GM10847 (cell line): Measurements from ENCODE around the gene FGF8.

ENCODE experiments used
- POLR2A ChIP-seq: IDR thresholded peaks from 2 replicates; pipeline ENCODE4 v1.6.1; 2011; ENCODE audit not compliant: insufficient read length; ENCODE audit errors: extremely low read depth

The FGF8 gene

DNA sequence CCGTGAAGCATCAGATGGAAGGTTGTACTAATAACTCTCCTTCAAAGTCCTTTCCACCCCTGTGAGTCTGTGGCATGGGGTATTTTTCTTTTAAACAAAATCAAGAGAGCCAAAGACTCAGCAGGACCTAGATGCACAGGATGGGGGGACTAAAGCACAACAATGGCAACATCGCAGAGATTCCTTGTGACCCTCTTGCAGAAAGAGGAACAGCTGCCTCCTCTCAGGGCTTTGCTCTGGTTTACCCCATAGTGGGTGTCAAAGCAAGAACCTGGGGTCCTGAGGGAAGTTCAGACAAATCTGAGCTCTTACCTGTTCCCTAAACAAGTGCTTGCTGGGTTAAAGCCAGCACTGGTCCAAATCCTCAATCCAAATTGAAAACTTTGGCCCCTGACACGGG is 39.2 kb downstream of the FGF8 start:
- no peak for TF ChIP-seq POLR2A

GRCh38 chr10:101732096-101732495 is 43.8 kb downstream of the FGF8 start:
- no peak for TF ChIP-seq POLR2A

DNA sequence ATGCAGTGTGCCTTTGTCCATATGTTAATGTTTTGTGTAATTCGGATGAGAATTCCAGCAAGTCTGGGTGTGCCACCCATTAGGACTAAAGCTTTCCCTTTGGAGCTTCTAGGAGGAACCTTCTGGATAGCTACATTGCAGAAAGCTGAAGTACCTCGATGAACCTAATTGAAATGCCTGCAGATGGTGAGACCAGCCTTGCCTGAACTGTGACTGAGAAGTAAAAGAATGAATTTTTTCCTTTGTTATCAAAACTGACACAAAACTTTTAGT is 49.9 kb downstream of the FGF8 start:
- no peak for TF ChIP-seq POLR2A

GRCh38 chr10:101725296-101726114 is 50.4 kb downstream of the FGF8 start:
- TF ChIP-seq POLR2A = no peak

DNA sequence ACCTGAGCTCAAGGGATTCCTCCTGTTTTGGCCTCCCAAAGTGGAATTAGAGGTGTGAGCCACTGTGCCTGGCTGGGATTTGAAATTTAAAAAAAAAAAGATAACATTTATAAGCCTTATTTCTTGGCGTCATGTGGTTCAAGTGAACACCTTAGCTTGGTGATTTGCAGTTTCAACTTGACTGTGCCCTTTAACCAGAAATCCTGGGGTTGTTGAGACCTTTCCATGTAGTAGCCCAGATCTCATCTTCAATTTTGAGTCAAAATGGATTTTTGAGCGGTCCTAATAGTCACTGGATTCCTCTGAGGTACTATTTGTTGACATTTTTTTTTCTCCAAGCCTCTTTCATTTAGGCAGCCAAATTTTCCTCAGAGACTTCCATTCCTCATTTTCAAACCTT is 51.5 kb downstream of the FGF8 start:
- TF ChIP-seq POLR2A = no peak

- TF ChIP-seq POLR2A = no peak
Measured at GRCh38 chr10:101723176-101723575, 52.7 kb downstream of the FGF8 start.

DNA sequence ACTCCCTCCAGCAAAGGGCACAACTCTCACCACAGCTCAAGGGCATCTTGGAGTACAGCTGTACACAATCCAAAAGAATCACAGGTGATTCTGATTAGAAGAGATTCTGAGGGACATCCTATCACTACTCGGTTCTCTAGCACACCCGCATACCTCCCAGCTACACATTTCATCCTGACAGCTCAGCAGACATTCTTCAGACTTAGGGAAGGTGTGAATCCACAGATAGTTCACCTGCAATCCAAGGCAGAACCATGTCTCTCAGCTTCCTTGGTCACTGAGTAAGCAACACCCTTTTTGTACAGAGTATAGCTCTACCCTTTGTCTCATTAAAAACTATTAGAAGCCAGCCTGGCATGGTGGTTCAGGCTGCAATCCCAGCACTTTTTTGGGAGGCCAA is 54.1 kb downstream of the FGF8 start:
- no peak for TF ChIP-seq POLR2A

GRCh38 chr10:101720606-101721230 is 55.2 kb downstream of the FGF8 start:
- no peak for TF ChIP-seq POLR2A
